ENCODE results near the gene PTMA. TPM values are rescaled to one million over a fixed set of nuclear protein-coding genes. Genes with fewer than 3 reads are reported as not detected.

Gene PTMA
- total and polyA plus RNA-seq, 9 of the 15 experiments (the other 6 are each of a cell fraction or from before 2014, with no cell fraction given), result 429 to 2,322 (median 1,578) TPM

DNA sequence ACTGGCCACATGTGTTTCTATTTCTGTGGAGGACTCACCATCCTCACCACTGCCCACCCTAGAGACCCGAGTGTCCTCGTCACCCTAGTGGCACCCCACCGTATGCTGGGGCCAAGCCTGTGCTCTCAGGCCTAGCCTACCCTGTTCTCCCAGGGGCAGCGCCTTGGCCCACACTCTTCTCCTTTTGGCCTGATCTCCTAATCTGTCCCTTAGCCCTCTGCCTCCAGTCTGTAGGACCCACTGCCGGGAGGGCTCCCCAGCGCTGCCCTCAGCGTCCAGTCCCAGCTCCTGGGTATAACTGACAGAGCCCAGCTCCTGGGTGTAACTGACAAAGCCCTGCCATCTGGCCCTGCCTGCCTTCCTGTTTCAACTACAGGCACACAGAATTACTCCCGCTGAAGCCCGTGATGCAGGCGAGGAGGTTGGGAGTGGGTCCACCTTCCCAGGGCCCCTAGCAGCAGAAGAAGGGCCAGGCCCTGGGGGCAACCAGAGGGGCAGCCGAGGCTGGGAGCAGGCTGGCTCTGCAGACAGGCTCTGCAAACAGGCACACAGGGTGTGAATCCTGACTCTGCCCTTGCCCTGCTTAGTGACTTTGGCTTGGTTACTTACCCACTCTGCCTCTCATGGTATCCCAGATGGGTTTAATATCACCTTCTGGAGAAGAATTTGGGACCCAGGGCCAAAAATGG is 25.6 kb upstream of the PTMA start:
- BruUV-seq (replicated peaks), result no TSS peak
- no peaks in the 10 kb centered on the region for H4K20me1 ChIP-seq (replicated peaks; ENCODE audit: control insufficient read depth, insufficient read depth, low read length)
- peaks cover 3 to 6% of the 10 kb centered on the region in 2 experiments; a peak in 3 of 5 replicates for H3K27me3 ChIP-seq (ENCODE audit: control insufficient read depth in 2 of 2, insufficient read depth in 2 of 2, low read length in 2 of 2)
- H3K4me2 ChIP-seq (ENCODE audit: insufficient read depth, low read length), result no peak overlapping the region
- no peaks in the 10 kb centered on the region for H3K36me3 ChIP-seq (ENCODE audit: control insufficient read depth, insufficient read depth, low read length)
- H3K9me3 ChIP-seq (replicated peaks; ENCODE audit: control insufficient read depth, insufficient read depth, low read depth, low read length), result no peaks in the 10 kb centered on the region
- H2AFZ ChIP-seq (ENCODE audit: low read depth, low read length), result no peak overlapping the region
- 59% methylated on average over 9 of the region's 11 CpGs for WGBS (ENCODE audit: insufficient coverage, low coverage, missing lambda C conversion rate)
- H3K27ac ChIP-seq (ENCODE audit: extremely low read depth, low read depth, low read length), result no peak overlapping the region
- H3K9ac ChIP-seq (ENCODE audit: insufficient read depth in 1 of 2, low read depth in 2 of 2, low read length in 2 of 2), result no peak overlapping the region
- ATAC-seq (no peak), FAIRE-seq (no peak), DNase-seq (ENCODE audit: extremely low read depth in 1 of 4, low spot score in 3 of 4) (no peak)
- no peaks in the 10 kb centered on the region for H3K9me1 ChIP-seq (ENCODE audit: control insufficient read depth, insufficient read depth, low read length)
- in situ Hi-C loops (cut with MboI), result no loop called here
- ChIA-PET CTCF (ENCODE audit: low intra/inter-chr PET ratio) (no interaction called here), POLR2A (interaction anchor here (1.2 to 3.6 kb wide), 2 partner anchors 26 to 31 kb away, joined by 5 to 17 read pairs; partner anchors contain the start of gene PTMA)
- no peak overlapping the region for H3K4me3 ChIP-seq
- H3K4me1 ChIP-seq (replicated peaks in 1 of 2; ENCODE audit: control insufficient read depth in 2 of 2, insufficient read depth in 2 of 2, low read length in 2 of 2), result peaks cover 2 to 31% of the 10 kb centered on the region in 2 experiments; a peak in 3 of 5 replicates
- intact Hi-C loops (cut with micrococcal nuclease), result no loop called here
- H3K79me2 ChIP-seq (ENCODE audit: control insufficient read depth, insufficient read depth, low read length), result no peaks in the 10 kb centered on the region
- TF ChIP-seq ZFP91 (CRISPR knock-in tag; IDR thresholded peaks at IDR 0.05) (no peak), ATF7 (IDR thresholded peaks at IDR 0.05) (no peak)

Measured in K562 (cell line).